ENCODE measurements around the gene SPG7. TPM values are rescaled to one million over a fixed set of nuclear protein-coding genes. Genes with fewer than 3 reads are reported as not detected.

The SPG7 gene
- total and polyA plus RNA-seq, 9 of the 15 experiments (the other 6 are each of a cell fraction or from before 2014, with no cell fraction given) = 5.8 to 89.1 (median 49.4) TPM

DNA sequence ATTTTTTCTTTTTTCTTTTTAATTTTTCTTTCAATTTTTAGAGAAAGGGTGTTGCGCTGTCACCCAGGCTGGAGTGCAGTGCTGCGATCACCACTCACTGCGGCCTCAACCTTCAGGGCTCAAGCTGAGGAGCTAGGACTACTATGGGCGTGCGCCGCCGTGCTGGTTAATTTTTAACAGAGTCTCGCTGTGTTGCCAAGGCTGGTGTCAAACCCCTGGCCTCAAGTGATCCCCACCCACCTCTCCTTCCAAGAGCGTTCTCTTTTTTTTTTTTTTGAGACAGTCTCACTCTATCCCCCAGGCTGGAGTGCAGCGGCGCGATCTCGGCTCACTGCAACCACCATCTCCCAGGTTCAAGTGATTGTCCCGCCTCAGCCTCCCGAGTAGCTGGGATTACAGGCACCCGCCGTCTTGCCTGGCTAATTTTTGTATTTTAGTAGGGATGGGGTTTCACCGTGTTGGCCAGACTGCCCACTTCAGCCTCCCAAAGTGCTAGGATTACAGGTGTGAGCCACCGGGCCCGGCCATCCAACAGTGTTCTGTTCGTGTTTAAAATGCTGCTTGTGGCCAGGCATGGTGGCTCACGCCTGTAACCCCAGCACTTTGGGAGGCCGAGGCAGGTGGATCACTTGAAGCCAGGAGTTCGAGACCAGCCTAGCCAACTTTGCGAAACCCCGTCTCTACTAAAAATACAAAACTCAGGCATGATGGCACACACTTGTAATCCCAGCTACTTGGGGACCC, 37.8 kb downstream of the SPG7 start:
- H3K9me3 ChIP-seq (replicated peaks; ENCODE audit: control insufficient read depth, insufficient read depth, low read depth, low read length) = no peaks in the 10 kb centered on the region
- no peaks in the 10 kb centered on the region for H3K27me3 ChIP-seq (ENCODE audit: control insufficient read depth in 2 of 2, insufficient read depth in 2 of 2, low read length in 2 of 2)
- ATAC-seq = no peak
- H2AFZ ChIP-seq (ENCODE audit: low read depth, low read length) = no peak overlapping the region
- POLR2A ChIA-PET = interaction anchor here (1.1 kb wide), 1 partner anchor 197 kb away, joined by 4 read pairs; no protein-coding TSS in a partner anchor
- intact Hi-C loops (cut with micrococcal nuclease) = no loop called here
- H3K4me2 ChIP-seq (ENCODE audit: insufficient read depth, low read length) = no peak overlapping the region
- no peak overlapping the region for H3K27ac ChIP-seq (ENCODE audit: extremely low read depth, low read depth, low read length)
- H3K4me3 ChIP-seq = no peak overlapping the region
- BruUV-seq (replicated peaks) = no TSS peak
- H3K9ac ChIP-seq (ENCODE audit: insufficient read depth in 1 of 2, low read depth in 2 of 2, low read length in 2 of 2) = no peak overlapping the region
- H3K9me1 ChIP-seq (ENCODE audit: control insufficient read depth, insufficient read depth, low read length) = peaks cover 2% of the 10 kb centered on the region
- H3K36me3 ChIP-seq (ENCODE audit: control insufficient read depth, insufficient read depth, low read length) = peaks cover 79% of the 10 kb centered on the region; the same call in 2 of the 3 replicates
- H4K20me1 ChIP-seq (replicated peaks; ENCODE audit: control insufficient read depth, insufficient read depth, low read length) = no peaks in the 10 kb centered on the region; the same call in 1 of the 2 replicates
- FAIRE-seq = no peak
- no peak for DNase-seq (ENCODE audit: extremely low read depth in 1 of 4, low spot score in 3 of 4)
- TF ChIP-seq NR1H2 (CRISPR knock-in tag; IDR thresholded peaks at IDR 0.05) (no peak), ZNF3 (CRISPR knock-in tag; IDR thresholded peaks at IDR 0.05) (no peak), YY1 (IDR thresholded peaks at IDR 0.05; ENCODE audit: borderline replicate concordance in 1 of 3, control insufficient read depth in 1 of 3, extremely low read depth in 1 of 3, insufficient read depth in 3 of 3, insufficient read length in 1 of 3, insufficient replicate concordance in 2 of 3, low read depth in 1 of 3, low read length in 2 of 3) (no peak), ARHGAP35 (IDR thresholded peaks at IDR 0.05; ENCODE audit: partially characterized antibody) (no peak), ASH1L (IDR thresholded peaks at IDR 0.05; ENCODE audit: borderline replicate concordance, low read depth, partially characterized antibody) (no peak), NFE2L1 (tag; IDR thresholded peaks at IDR 0.05; ENCODE audit: borderline replicate concordance, low read depth) (no peak), KLF13 (tag; IDR thresholded peaks at IDR 0.05; ENCODE audit: borderline replicate concordance, low read depth) (no peak), TAF9B (IDR thresholded peaks at IDR 0.05; ENCODE audit: partially characterized antibody) (no peak), MCM5 (IDR thresholded peaks at IDR 0.05; ENCODE audit: low read depth) (no peak), ZSCAN32 (CRISPR knock-in tag; IDR thresholded peaks at IDR 0.05) (no peak), TEAD2 (tag; IDR thresholded peaks at IDR 0.05) (no peak), RFX1 (IDR thresholded peaks at IDR 0.05) (no peak), MAFG (tag; conservative IDR thresholded peaks at IDR 0.05) (no peak), SUPT5H (IDR thresholded peaks at IDR 0.05) (no peak)
- TF ChIP-seq, protein P1, sequence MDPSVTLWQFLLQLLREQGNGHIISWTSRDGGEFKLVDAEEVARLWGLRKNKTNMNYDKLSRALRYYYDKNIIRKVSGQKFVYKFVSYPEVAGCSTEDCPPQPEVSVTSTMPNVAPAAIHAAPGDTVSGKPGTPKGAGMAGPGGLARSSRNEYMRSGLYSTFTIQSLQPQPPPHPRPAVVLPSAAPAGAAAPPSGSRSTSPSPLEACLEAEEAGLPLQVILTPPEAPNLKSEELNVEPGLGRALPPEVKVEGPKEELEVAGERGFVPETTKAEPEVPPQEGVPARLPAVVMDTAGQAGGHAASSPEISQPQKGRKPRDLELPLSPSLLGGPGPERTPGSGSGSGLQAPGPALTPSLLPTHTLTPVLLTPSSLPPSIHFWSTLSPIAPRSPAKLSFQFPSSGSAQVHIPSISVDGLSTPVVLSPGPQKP (CRISPR knock-in tag; IDR thresholded peaks at IDR 0.05) = no peak
- WGBS (ENCODE audit: insufficient coverage, low coverage, missing lambda C conversion rate) = 96% methylated on average over 21 of the region's 26 CpGs
- CTCF ChIA-PET (ENCODE audit: low intra/inter-chr PET ratio) = no interaction called here
- no peaks in the 10 kb centered on the region for H3K79me2 ChIP-seq (ENCODE audit: control insufficient read depth, insufficient read depth, low read length)
- peaks cover 0 to 5% of the 10 kb centered on the region in 2 experiments; a peak in 2 of 5 replicates for H3K4me1 ChIP-seq (replicated peaks in 1 of 2; ENCODE audit: control insufficient read depth in 2 of 2, insufficient read depth in 2 of 2, low read length in 2 of 2)
- in situ Hi-C loops (cut with MboI) = no loop called here
